Endothelial cell (in vitro differentiated cells): ENCODE results near the gene TAS2R42. TPM values are rescaled to one million over a fixed set of nuclear protein-coding genes. Genes with fewer than 3 reads are reported as not detected.

Experiments used
- DNase-seq: peaks from one replicate; pipeline ENCODE4 v3.0.0; 2021; ENCODE audit warnings: low spot score
- H3K27ac Mint-ChIP-seq: one replicate; pipeline ENCODE4 v1.8.0; 2021; ENCODE audit warnings: mixed read lengths, inconsistent platforms; ENCODE audit not compliant: unreplicated experiment
- H3K27me3 Mint-ChIP-seq: one replicate; pipeline ENCODE4 v1.8.0; 2021; ENCODE audit warnings: mild to moderate bottlenecking, moderate library complexity, mixed read lengths, inconsistent platforms; ENCODE audit not compliant: unreplicated experiment
- H3K36me3 Mint-ChIP-seq: one replicate; pipeline ENCODE4 v1.8.0; 2021; ENCODE audit warnings: mild to moderate bottlenecking, low read depth, mixed read lengths, inconsistent platforms; ENCODE audit not compliant: unreplicated experiment
- H3K4me1 Mint-ChIP-seq: one replicate; pipeline ENCODE4 v1.8.0; 2021; ENCODE audit warnings: mild to moderate bottlenecking, mixed read lengths, inconsistent platforms; ENCODE audit not compliant: unreplicated experiment
- H3K4me3 Mint-ChIP-seq: one replicate; pipeline ENCODE4 v1.8.0; 2021; ENCODE audit warnings: mild to moderate bottlenecking, mixed read lengths, inconsistent platforms; ENCODE audit not compliant: unreplicated experiment
- H3K9me3 Mint-ChIP-seq: one replicate; pipeline ENCODE4 v1.8.0; 2021; ENCODE audit warnings: mixed read lengths, inconsistent platforms; ENCODE audit not compliant: unreplicated experiment
- total RNA-seq: library from RNA; stranded (reverse); fragmentation: NEBNext Ultra II Directional; extraction: Animal tissue kit (Norgen Biotek cat#: 25700); gene quantifications from one replicate; pipeline ENCODE4 v1.2.1, GENCODE V29; 2021; ENCODE audit not compliant: unreplicated experiment
- TF ChIP-seq, protein P1 (sequence below): fragments of 200-600 bp; sonication (generic); IDR thresholded peaks from one replicate; pipeline ENCODE4 v1.5.0; 2021; ENCODE audit warnings: antibody characterized with exemption; ENCODE audit not compliant: unreplicated experiment

Gene TAS2R42
- total RNA-seq, 1 donor from 2014 or later = not detected

GRCh38 chr12:11174022-11174421, 12.7 kb downstream of the TAS2R42 start:
- peaks cover 1% of the 10 kb centered on the region for H3K36me3 Mint-ChIP-seq
- H3K9me3 Mint-ChIP-seq = no peaks in the 10 kb centered on the region
- no peak for DNase-seq
- TF ChIP-seq, protein P1, sequence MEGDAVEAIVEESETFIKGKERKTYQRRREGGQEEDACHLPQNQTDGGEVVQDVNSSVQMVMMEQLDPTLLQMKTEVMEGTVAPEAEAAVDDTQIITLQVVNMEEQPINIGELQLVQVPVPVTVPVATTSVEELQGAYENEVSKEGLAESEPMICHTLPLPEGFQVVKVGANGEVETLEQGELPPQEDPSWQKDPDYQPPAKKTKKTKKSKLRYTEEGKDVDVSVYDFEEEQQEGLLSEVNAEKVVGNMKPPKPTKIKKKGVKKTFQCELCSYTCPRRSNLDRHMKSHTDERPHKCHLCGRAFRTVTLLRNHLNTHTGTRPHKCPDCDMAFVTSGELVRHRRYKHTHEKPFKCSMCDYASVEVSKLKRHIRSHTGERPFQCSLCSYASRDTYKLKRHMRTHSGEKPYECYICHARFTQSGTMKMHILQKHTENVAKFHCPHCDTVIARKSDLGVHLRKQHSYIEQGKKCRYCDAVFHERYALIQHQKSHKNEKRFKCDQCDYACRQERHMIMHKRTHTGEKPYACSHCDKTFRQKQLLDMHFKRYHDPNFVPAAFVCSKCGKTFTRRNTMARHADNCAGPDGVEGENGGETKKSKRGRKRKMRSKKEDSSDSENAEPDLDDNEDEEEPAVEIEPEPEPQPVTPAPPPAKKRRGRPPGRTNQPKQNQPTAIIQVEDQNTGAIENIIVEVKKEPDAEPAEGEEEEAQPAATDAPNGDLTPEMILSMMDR = no peak
- no peak overlapping the region for H3K4me3 Mint-ChIP-seq
- peaks cover 14% of the 10 kb centered on the region for H3K4me1 Mint-ChIP-seq
- peaks cover 5% of the 10 kb centered on the region for H3K27me3 Mint-ChIP-seq
- no peak overlapping the region for H3K27ac Mint-ChIP-seq

DNA sequence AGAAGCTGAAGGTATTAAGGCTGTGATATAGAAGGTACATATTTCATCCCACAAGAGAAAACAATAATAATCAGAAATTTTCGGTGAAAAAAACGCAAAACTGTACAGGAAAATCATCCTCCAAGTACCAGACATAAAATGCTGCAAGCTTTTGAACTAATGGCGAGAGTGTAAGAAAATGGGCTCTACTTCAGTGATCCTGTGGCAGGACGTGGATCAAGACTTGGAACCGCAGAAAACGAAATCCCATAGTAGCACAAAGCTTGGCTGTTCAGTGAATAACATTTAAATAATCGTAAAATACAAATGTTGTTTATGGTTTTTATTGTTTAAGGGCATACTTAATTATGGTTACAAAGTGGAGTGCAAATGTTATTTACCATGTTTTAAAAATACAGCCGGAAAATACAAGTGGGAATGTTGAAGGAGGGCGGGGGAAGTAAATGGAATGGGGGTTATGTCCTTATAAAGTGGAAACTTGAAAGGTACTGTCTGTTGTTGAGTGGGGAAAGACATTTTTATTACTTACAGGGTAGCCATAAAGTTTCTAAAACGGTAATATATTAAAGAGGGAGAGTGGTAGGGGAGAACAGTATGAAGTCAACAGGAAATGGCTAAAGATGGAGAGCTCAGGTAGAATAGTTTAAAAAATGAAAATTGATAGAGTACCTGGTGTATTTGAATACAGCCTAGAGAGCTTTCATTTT, 14.6 kb downstream of the TAS2R42 start:
- Mint-ChIP-seq H3K9me3 (no peaks in the 10 kb centered on the region), H3K27ac (peak overlapping the region; percentile 90), H3K36me3 (peaks cover 3% of the 10 kb centered on the region), H3K27me3 (peaks cover 5% of the 10 kb centered on the region), H3K4me3 (peak overlapping the region; percentile 90), H3K4me1 (peaks cover 16% of the 10 kb centered on the region)
- DNase-seq = peak; percentile 7
- TF ChIP-seq, protein P1 = no peak

DNA sequence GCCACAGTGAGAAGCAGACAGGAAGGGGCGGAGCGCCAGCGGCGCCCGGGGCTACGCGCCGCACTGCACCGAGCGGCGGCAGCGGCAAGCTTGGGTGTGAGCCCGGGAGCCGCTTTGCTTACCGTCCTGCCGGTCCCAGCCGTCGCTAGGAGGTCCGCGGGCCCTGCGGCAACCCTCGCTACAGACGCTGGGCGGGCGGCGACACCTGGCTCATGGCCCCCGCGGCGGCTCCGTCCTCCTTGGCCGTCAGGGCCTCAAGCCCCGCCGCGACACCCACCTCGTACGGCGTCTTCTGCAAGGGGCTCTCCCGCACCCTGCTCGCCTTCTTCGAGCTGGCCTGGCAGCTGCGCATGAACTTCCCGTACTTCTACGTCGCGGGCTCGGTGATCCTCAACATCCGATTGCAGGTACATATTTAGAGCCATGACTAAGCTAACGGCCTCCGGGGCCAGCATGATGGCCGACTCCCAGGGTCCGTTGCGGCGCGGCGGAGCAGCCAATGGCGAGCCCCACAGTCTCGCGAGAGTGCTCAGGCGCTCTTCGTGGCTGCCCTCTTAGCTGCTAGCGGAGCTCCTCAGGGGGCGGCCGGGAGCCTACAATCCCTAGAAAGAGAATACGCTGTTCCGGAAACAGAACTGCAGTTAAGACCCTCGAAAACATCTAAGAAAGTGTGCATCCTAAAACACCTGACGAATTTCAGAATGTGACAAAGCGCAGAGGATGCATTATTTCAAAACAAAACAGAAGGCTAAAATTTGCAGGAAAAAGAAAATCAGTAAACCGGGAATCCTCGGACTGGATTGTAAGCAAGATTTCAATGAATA, 15.4 kb downstream of the TAS2R42 start, which contains the start of gene SMIM10L1:
Gene SMIM10L1, plus strand, starts transcription at position 50 of the 824 bp plus-strand sequence. Its CDS starts 163 bp downstream, at position 213.
- Mint-ChIP-seq H3K27me3 (peaks cover 5% of the 10 kb centered on the region), H3K27ac (peak within 1 kb of the TSS; percentile 90), H3K4me1 (peaks cover 17% of the 10 kb centered on the region), H3K36me3 (peaks cover 3% of the 10 kb centered on the region), H3K4me3 (peak within 1 kb of the TSS; percentile 94), H3K9me3 (no peaks in the 10 kb centered on the region)
- peak; percentile 91 for DNase-seq
- TF ChIP-seq, protein P1 = no peak

DNA sequence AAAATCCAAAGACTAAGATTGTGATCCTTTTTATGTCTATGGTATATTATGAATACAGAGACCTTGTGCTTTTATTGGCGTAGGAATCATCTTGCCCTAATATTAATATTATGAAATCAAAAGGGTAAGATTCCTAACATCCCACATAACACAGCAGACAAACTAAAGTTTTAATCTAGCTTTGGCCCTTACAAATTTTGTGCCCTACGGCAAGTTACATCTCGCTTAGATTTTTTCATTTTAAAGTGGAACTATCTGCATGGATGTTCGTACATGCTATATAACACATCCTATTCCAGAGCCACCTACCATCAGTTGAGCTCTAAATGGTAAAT, 16.0 kb downstream of the TAS2R42 start:
- DNase-seq = no peak
- H3K4me1 Mint-ChIP-seq = peaks cover 21% of the 10 kb centered on the region
- TF ChIP-seq, protein P1 = no peak

GRCh38 chr12:11166300-11166699, 20.4 kb downstream of the TAS2R42 start:
- TF ChIP-seq, protein P1 = no peak
- peaks cover 7% of the 10 kb centered on the region for H3K36me3 Mint-ChIP-seq
- no peak overlapping the region for H3K4me3 Mint-ChIP-seq
- no peak for DNase-seq
- H3K4me1 Mint-ChIP-seq = peaks cover 16% of the 10 kb centered on the region
- H3K27ac Mint-ChIP-seq = no peak overlapping the region
- peaks cover 4% of the 10 kb centered on the region for H3K27me3 Mint-ChIP-seq
- H3K9me3 Mint-ChIP-seq = no peaks in the 10 kb centered on the region

More for the DNA sequence above, 16.0 kb downstream of the TAS2R42 start:
- H3K27ac Mint-ChIP-seq = peak overlapping the region; percentile 88
- H3K9me3 Mint-ChIP-seq = no peaks in the 10 kb centered on the region
- peaks cover 7% of the 10 kb centered on the region for H3K36me3 Mint-ChIP-seq
- peak overlapping the region; percentile 94 for H3K4me3 Mint-ChIP-seq
- H3K27me3 Mint-ChIP-seq = peaks cover 5% of the 10 kb centered on the region
